OCI-LY7 (cell line): Measurements from ENCODE around the gene RRAGD. TPM values are rescaled to one million over a fixed set of nuclear protein-coding genes. Genes with fewer than 3 reads are reported as not detected.

Experiments
- BruUV-seq: library from RNA; stranded (reverse); fragments of 400-500 nt; replicated peaks from 2 replicates; lab custom pipeline; 2021; lab: Mats Ljungman, UMichigan
- CTCF ChIA-PET: fragments of 300-600 bp; sonication (Branson Sonifier 250); formaldehyde crosslinking; loops from one replicate; lab custom pipeline; 2022; ENCODE audit warnings: antibody characterized with exemption; ENCODE audit not compliant: unreplicated experiment; lab: Charles Lee
- POLR2A ChIA-PET: fragments of 300-600 bp; sonication (Branson Sonifier 250); formaldehyde crosslinking; loops from one replicate; lab custom pipeline; 2022; ENCODE audit warnings: antibody characterized with exemption; lab: Charles Lee
- DNase-seq: peaks from one replicate; pipeline ENCODE4 v3.0.0-alpha.2; 2015; ENCODE audit warnings: low spot score
- H2AFZ ChIP-seq: fragments of 200-600 bp; sonication (generic), shearing (Covaris generic); 2 replicates; pipeline ENCODE4 v1.6.1; 2014; ENCODE audit warnings: mild to moderate bottlenecking, antibody characterized with exemption, low read length, moderate library complexity
- H3K27ac ChIP-seq: fragments of 200-600 bp; sonication (generic); 2 replicates; pipeline ENCODE4 v1.5.1; 2014; ENCODE audit warnings: mixed run types, low read depth, mild to moderate bottlenecking, moderate library complexity, low read length, inconsistent platforms; ENCODE audit not compliant: poor library complexity, severe bottlenecking
- H3K36me3 ChIP-seq: fragments of 200-600 bp; sonication (generic); 2 replicates; pipeline ENCODE4 v1.6.1; 2014; ENCODE audit warnings: mild to moderate bottlenecking, antibody characterized with exemption, low read length, moderate library complexity, mixed read lengths; ENCODE audit not compliant: insufficient read depth
- H3K4me1 ChIP-seq: fragments of 200-600 bp; sonication (generic); 2 replicates; pipeline ENCODE4 v1.5.1; 2014; ENCODE audit warnings: mild to moderate bottlenecking, low read length; ENCODE audit not compliant: insufficient read depth, poor library complexity, severe bottlenecking
- H3K4me2 ChIP-seq: fragments of 200-600 bp; sonication (generic); 2 replicates; pipeline ENCODE4 v1.6.1; 2014; ENCODE audit warnings: mild to moderate bottlenecking, low read length
- H3K4me3 ChIP-seq: fragments of 200-600 bp; sonication (generic); 2 replicates; pipeline ENCODE4 v1.5.1; 2014; ENCODE audit warnings: mild to moderate bottlenecking, low read depth, low read length; ENCODE audit not compliant: poor library complexity, severe bottlenecking
- H3K79me2 ChIP-seq: fragments of 200-600 bp; sonication (generic); 2 replicates; pipeline ENCODE4 v1.6.1; 2016; ENCODE audit warnings: low read depth, mild to moderate bottlenecking, low read length, moderate library complexity, mixed read lengths; ENCODE audit not compliant: insufficient read depth
- H3K9me2 ChIP-seq: fragments of 200-600 bp; sonication (generic); 2 replicates; pipeline ENCODE4 v1.6.1; 2016; ENCODE audit warnings: mild to moderate bottlenecking, low read length, mixed read lengths; ENCODE audit not compliant: insufficient read depth
- H3K9me3 ChIP-seq: fragments of 200-600 bp; sonication (generic); 2 replicates; pipeline ENCODE4 v1.6.1; 2014; ENCODE audit warnings: mild to moderate bottlenecking, mixed run types, low read length, mixed read lengths
- H4K20me1 ChIP-seq: fragments of 200-600 bp; sonication (generic); 2 replicates; pipeline ENCODE4 v1.6.1; 2014; ENCODE audit warnings: mild to moderate bottlenecking, antibody characterized with exemption, low read length, moderate library complexity, mixed read lengths; ENCODE audit not compliant: insufficient read depth
- EZH2phosphoT487 ChIP-seq: fragments of 200-600 bp; sonication (generic); IDR thresholded peaks from 2 replicates; pipeline ENCODE4 v1.6.1; 2018; ENCODE audit warnings: low read depth, borderline replicate concordance, mild to moderate bottlenecking, mixed run types, antibody characterized with exemption, low read length, moderate library complexity, mixed read lengths
- intact Hi-C: fragments of 100-400 bp; cut with micrococcal nuclease; formaldehyde crosslinking; loops from one replicate; pipeline ENCODE4 v1.10.0; 2022; ENCODE audit not compliant: unreplicated experiment
- total RNA-seq, 2 experiments: library from RNA; depleted of rRNA in 1 of 2; stranded (reverse); fragments of >200 nt in 1 of 2; shearing (Covaris generic) in 1 of 2; gene quantifications; 2 replicates each; pipeline ENCODE4 v1.2.3, GENCODE V29; 2014 to 2022
- TF ChIP-seq, protein P1 (sequence below): fragments of 200-600 bp; sonication (generic); conservative IDR thresholded peaks from 2 replicates; pipeline ENCODE4 v1.5.1; 2014; ENCODE audit warnings: mild to moderate bottlenecking, antibody characterized with exemption, low read length, moderate library complexity, mixed read lengths

RRAGD gene
- total RNA-seq, 2 experiments from 2014 or later: 6.2 to 17.6 TPM

- Histone ChIP-seq H3K36me3 (no peaks in the 10 kb centered on the region), H3K9me3 (no peaks in the 10 kb centered on the region), H3K9me2 (no peaks in the 10 kb centered on the region), H3K79me2 (peaks cover 15% of the 10 kb centered on the region), H3K27ac (peak overlapping the region; percentile 12), H3K4me3 (peak overlapping the region; percentile 84), H3K4me1 (peaks cover 38% of the 10 kb centered on the region), H2AFZ (peak overlapping the region; percentile 95; the same call in 1 of the 2 replicates), H3K4me2 (peak overlapping the region; percentile 76), H4K20me1 (no peaks in the 10 kb centered on the region)
- no TSS peak for BruUV-seq
- ChIA-PET CTCF (interaction anchor here (2.3 kb wide), 1 partner anchor 38 kb away, joined by 8 read pairs; no protein-coding TSS in a partner anchor), POLR2A (interaction anchor here (0.6 to 2.3 kb wide), 8 partner anchors 10 to 357 kb away, joined by 3 to 15 read pairs (median 3); no protein-coding TSS in a partner anchor)
- TF ChIP-seq, protein P1, sequence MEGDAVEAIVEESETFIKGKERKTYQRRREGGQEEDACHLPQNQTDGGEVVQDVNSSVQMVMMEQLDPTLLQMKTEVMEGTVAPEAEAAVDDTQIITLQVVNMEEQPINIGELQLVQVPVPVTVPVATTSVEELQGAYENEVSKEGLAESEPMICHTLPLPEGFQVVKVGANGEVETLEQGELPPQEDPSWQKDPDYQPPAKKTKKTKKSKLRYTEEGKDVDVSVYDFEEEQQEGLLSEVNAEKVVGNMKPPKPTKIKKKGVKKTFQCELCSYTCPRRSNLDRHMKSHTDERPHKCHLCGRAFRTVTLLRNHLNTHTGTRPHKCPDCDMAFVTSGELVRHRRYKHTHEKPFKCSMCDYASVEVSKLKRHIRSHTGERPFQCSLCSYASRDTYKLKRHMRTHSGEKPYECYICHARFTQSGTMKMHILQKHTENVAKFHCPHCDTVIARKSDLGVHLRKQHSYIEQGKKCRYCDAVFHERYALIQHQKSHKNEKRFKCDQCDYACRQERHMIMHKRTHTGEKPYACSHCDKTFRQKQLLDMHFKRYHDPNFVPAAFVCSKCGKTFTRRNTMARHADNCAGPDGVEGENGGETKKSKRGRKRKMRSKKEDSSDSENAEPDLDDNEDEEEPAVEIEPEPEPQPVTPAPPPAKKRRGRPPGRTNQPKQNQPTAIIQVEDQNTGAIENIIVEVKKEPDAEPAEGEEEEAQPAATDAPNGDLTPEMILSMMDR: no peak
- no peak for TF ChIP-seq EZH2phosphoT487
- peak; percentile 53 for DNase-seq
- intact Hi-C loops: loop anchor here (1.0 to 5.0 kb wide), 4 partner anchors 24 to 264 kb away; partner anchors contain the start of gene PM20D2
Measured at GRCh38 chr6:89411145-89412070, 665 bp downstream of the RRAGD start.

DNA sequence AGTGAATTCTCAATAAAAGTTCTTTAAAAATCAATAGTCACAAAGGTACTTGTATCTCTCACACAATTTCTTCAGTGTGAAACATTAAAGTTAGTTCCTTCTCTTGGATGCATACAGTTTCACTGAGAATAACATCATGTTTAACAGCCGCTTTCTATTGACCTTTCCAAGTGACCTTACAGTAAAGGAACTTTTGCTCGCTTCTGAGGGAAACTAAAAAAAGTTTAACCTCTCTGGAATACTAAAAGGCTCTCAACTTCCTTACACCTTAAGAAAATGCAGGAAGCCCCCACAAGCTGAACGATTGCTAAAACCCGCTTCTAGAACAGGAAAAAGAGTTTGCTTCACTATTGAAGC is 1.3 kb downstream of the RRAGD start:
- Histone ChIP-seq H3K4me3 (peak overlapping the region; percentile 84), H2AFZ (peak overlapping the region; percentile 95; the same call in 1 of the 2 replicates), H3K9me2 (no peaks in the 10 kb centered on the region), H3K4me1 (peaks cover 40% of the 10 kb centered on the region), H3K36me3 (no peaks in the 10 kb centered on the region), H3K27ac (peak overlapping the region; percentile 12), H3K9me3 (no peaks in the 10 kb centered on the region), H3K79me2 (peaks cover 15% of the 10 kb centered on the region), H4K20me1 (no peaks in the 10 kb centered on the region), H3K4me2 (peak overlapping the region; percentile 76)
- TF ChIP-seq, protein P1: no peak
- TF ChIP-seq EZH2phosphoT487: no peak
- DNase-seq: peak; percentile 20
- POLR2A ChIA-PET: interaction anchor here (1.1 to 2.3 kb wide), 5 partner anchors 10 to 46 kb away, joined by 3 to 15 read pairs (median 5); no protein-coding TSS in a partner anchor
- BruUV-seq: no TSS peak
- intact Hi-C loops: loop anchor here (1.0 to 5.0 kb wide), 2 partner anchors 35 to 263 kb away; partner anchors contain the start of gene PM20D2
- CTCF ChIA-PET: interaction anchor here (2.3 kb wide), 1 partner anchor 38 kb away, joined by 8 read pairs; no protein-coding TSS in a partner anchor
